AG10803 (cell line): ENCODE measurements around the gene VEPH1.

Experiments used
- DNase-seq: peaks from one replicate; pipeline ENCODE4 v3.0.0; 2010; ENCODE audit warnings: low read depth
- H3K4me3 ChIP-seq: 2 replicates; pipeline ENCODE4 v1.5.1; 2011; ENCODE audit warnings: mild to moderate bottlenecking, low read length, control low read depth
- TF ChIP-seq, protein P1 (sequence below): conservative IDR thresholded peaks from 2 replicates; pipeline ENCODE4 v1.5.1; 2011; ENCODE audit warnings: mild to moderate bottlenecking, low read length, control low read depth, inconsistent platforms

The VEPH1 gene

GRCh38 chr3:157259825-157260224 lies 243.4 kb downstream of the VEPH1 start:
- no peak for DNase-seq
- TF ChIP-seq, protein P1, sequence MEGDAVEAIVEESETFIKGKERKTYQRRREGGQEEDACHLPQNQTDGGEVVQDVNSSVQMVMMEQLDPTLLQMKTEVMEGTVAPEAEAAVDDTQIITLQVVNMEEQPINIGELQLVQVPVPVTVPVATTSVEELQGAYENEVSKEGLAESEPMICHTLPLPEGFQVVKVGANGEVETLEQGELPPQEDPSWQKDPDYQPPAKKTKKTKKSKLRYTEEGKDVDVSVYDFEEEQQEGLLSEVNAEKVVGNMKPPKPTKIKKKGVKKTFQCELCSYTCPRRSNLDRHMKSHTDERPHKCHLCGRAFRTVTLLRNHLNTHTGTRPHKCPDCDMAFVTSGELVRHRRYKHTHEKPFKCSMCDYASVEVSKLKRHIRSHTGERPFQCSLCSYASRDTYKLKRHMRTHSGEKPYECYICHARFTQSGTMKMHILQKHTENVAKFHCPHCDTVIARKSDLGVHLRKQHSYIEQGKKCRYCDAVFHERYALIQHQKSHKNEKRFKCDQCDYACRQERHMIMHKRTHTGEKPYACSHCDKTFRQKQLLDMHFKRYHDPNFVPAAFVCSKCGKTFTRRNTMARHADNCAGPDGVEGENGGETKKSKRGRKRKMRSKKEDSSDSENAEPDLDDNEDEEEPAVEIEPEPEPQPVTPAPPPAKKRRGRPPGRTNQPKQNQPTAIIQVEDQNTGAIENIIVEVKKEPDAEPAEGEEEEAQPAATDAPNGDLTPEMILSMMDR, result no peak

DNA sequence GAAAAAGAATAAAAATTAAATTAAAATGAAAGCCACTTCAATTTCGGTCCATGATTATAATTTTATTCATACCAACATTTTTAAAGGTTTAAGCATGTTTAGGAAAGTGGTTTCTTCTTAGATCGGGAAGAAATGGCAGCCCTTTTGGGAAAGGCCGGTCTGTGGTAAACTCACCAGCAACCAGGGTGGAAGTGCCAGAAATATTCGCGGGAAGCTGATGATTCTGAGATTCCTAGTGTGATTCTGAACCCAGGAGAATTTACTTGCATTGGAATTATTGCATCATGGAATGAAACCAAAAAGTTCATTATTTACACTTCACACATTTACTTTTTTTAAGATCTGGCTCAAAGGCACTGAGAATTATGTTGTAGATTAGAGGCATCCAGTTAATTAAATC lies 246.1 kb downstream of the VEPH1 start:
- H3K4me3 ChIP-seq, result no peak overlapping the region
- TF ChIP-seq, protein P1, result no peak
- peak; percentile 55 for DNase-seq

More at GRCh38 chr3:157259825-157260224, 243.4 kb downstream of the VEPH1 start:
- no peak overlapping the region for H3K4me3 ChIP-seq

GRCh38 chr3:157255797-157256196 lies 247.4 kb downstream of the VEPH1 start:
- DNase-seq, result no peak
- TF ChIP-seq, protein P1, result no peak
- no peak overlapping the region for H3K4me3 ChIP-seq

DNA sequence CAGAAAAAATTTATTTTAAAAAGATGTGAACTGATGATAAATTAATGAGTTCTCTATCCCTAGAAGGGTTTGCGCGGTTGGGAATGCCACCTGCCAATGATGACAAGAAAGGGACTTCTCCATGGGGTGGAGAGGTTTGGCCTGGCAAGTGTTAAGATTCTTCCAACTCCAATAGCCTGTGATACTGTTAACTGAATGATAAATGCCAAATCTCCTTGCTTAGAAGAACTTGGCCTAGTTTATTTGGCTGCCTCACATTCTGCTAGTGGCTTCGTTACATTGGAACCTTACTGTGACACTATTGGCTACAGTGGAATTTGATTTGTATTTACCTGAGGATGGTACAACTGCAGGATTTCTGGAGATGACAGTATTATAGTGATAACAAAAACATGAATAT lies 251.5 kb downstream of the VEPH1 start:
- no peak for DNase-seq
- TF ChIP-seq, protein P1, result no peak
- no peak overlapping the region for H3K4me3 ChIP-seq

DNA sequence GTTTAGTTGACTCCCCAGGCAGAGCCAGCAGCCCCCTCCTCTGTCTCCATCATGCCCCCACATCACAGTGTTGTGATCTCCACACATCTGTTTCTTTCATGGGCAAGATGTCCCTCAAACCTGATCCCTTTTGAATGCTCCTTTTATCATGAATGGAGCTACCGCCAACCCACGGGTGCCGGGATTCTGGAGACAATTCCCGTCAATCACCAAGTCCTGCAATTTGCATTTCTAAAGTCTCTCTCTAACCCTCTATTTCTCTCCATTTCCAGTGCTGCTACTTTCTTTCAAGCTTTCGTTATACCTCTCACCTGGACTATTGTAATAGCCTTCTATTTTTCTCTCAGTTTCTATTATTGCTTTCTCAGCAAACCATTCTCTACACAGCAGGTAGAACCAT lies 253.6 kb downstream of the VEPH1 start:
- no peak for DNase-seq
- TF ChIP-seq, protein P1, result no peak
- H3K4me3 ChIP-seq, result no peak overlapping the region

DNA sequence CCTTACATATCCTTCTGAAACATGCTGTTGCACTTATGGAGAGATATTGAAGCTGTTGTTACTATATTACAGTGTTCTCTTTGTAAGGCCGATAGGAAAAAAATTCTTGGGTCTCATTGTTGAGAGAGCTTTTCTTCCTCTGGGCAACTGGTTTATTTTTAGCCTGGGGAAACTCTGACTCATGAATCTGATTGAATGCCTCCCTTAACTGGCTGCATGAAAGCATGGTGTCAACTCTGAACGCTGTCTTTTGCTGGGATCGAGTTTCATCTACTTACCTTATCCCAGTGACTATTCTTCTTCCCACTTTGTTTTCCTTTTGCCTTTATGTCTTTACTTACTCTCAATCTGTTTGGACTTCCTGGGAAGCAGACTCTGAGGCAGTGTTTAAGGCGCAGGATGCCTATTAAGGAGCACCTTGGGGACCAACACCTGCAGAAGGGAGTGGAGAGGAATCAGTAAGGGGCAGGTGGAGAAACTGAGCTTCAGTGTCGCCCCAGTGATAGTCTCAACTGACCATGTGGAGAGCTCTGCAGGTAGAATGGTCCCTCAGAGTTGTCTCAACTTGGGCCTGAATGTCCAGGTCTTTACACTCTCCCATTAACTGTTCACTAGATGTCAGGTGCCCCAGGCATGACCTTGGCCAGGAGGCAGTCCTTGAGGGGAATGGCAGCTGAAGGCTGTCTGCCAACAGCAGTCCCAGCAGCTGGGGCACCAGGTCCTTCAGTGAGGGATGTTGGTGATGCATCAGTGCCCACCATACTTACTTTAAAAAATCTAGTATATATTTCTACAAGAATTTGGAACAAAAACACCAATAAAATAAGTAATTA lies 254.4 kb downstream of the VEPH1 start:
- TF ChIP-seq, protein P1, result no peak
- DNase-seq, result peak; percentile 75
- H3K4me3 ChIP-seq, result no peak overlapping the region

GRCh38 chr3:157247391-157247790 lies 255.8 kb downstream of the VEPH1 start:
- TF ChIP-seq, protein P1, result no peak
- DNase-seq, result peak; percentile 26
- no peak overlapping the region for H3K4me3 ChIP-seq
